GM12878 (cell line): Measurements from ENCODE around the gene MYH7. TPM values are rescaled to one million over a fixed set of nuclear protein-coding genes. Genes with fewer than 3 reads are reported as not detected.

Experiments
- ATAC-seq: fragments of 200-7000 bp; cut with Tn5 transposase; 3 replicates; pipeline ENCODE4 v1.9.1; 2020; ENCODE audit warnings: mild to moderate bottlenecking, moderate library complexity
- BruUV-seq: library from RNA; stranded (reverse); fragments of 400-500 nt; replicated peaks from 2 replicates; lab custom pipeline; 2021; lab: Mats Ljungman, UMichigan
- CTCF ChIA-PET: fragments of 300-600 bp; sonication (Branson Sonifier 250); formaldehyde crosslinking; extraction: SDS; loops from one replicate; lab custom pipeline; 2021; ENCODE audit warnings: inconsistent platforms; lab: Yijun Ruan, JAX
- POLR2A ChIA-PET: fragments of 350-600 bp; formaldehyde crosslinking; extraction: SDS; loops from one replicate; lab custom pipeline; 2021; ENCODE audit warnings: inconsistent platforms; lab: Charles Lee
- RAD21 ChIA-PET: fragments of 300-600 bp; sonication (Branson Sonifier 250); formaldehyde crosslinking; loops from one replicate; lab custom pipeline; 2023; ENCODE audit warnings: antibody characterized with exemption; ENCODE audit not compliant: unreplicated experiment; lab: Charles Lee
- SMC1A ChIA-PET: fragments of 300-600 bp; sonication (Branson Sonifier 250); formaldehyde crosslinking; loops from one replicate; lab custom pipeline; 2023; ENCODE audit not compliant: unreplicated experiment, uncharacterized antibody; lab: Charles Lee
- DNase-seq: peaks from one replicate; pipeline ENCODE4 v3.0.0-alpha.2; 2011; ENCODE audit warnings: low read depth, low spot score
- FAIRE-seq: peaks from 3 replicates; lab custom pipeline; 2011; peaks lifted over from hg19 to GRCh38; lab: Jason Lieb, UNC
- H2AFZ ChIP-seq: 2 replicates; pipeline ENCODE4 v1.6.0; 2011; ENCODE audit warnings: low read depth, low read length, control low read depth; ENCODE audit not compliant: control insufficient read depth
- H3K27ac ChIP-seq: 2 replicates; pipeline ENCODE4 v1.5.1; 2011; ENCODE audit warnings: control low read depth; ENCODE audit not compliant: control insufficient read depth, insufficient read depth
- H3K27me3 ChIP-seq, 2 experiments: replicated peaks in 1 of 2; 2 replicates each; pipeline versions ENCODE4 v1.6.0 to v1.6.1; 2011; ENCODE audit warnings: low read length in 1 of 2; ENCODE audit not compliant: control insufficient read depth in 2 of 2, insufficient read depth in 2 of 2
- H3K36me3 ChIP-seq, 2 experiments: 2 replicates each; pipeline ENCODE4 v1.5.1; 2011; ENCODE audit warnings: low read length in 1 of 2; ENCODE audit not compliant: control insufficient read depth in 2 of 2, insufficient read depth in 2 of 2
- H3K4me1 ChIP-seq: 2 replicates; pipeline ENCODE4 v1.6.1; 2011; ENCODE audit warnings: mild to moderate bottlenecking, low read length, moderate library complexity, mixed read lengths; ENCODE audit not compliant: control insufficient read depth, insufficient read depth
- H3K4me2 ChIP-seq: 2 replicates; pipeline ENCODE4 v1.6.0; 2011; ENCODE audit warnings: control low read depth; ENCODE audit not compliant: control insufficient read depth, insufficient read depth
- H3K4me3 ChIP-seq: fragments of 200-600 bp; sonication (generic); 2 replicates; pipeline ENCODE4 v1.5.1; 2016
- H3K79me2 ChIP-seq: 2 replicates; pipeline ENCODE4 v1.6.0; 2011; ENCODE audit warnings: low read length; ENCODE audit not compliant: control insufficient read depth, insufficient read depth
- H3K9ac ChIP-seq: 2 replicates; pipeline ENCODE4 v1.8.0; 2011; ENCODE audit warnings: low read length, control low read depth, mixed read lengths; ENCODE audit not compliant: control insufficient read depth, insufficient read depth
- H3K9me3 ChIP-seq: replicated peaks from 3 replicates; pipeline ENCODE4 v1.5.1; 2011; ENCODE audit warnings: mild to moderate bottlenecking, low read length; ENCODE audit not compliant: control insufficient read depth, insufficient read depth
- H4K20me1 ChIP-seq: 2 replicates; pipeline ENCODE4 v1.6.0; 2011; ENCODE audit not compliant: control insufficient read depth, insufficient read depth
- ASH2L ChIP-seq: fragments of 300-600, 200-600 bp; sonication (generic); IDR thresholded peaks from 2 replicates; pipeline ENCODE4 v1.6.1; 2017; ENCODE audit warnings: low read depth, mild to moderate bottlenecking, borderline replicate concordance
- CHD4 ChIP-seq: fragments of 200-600 bp; sonication (generic); IDR thresholded peaks from 2 replicates; pipeline ENCODE4 v1.6.1; 2016; ENCODE audit warnings: mild to moderate bottlenecking
- CREB1 ChIP-seq: IDR thresholded peaks from 2 replicates; pipeline ENCODE4 v1.6.1; 2012; ENCODE audit warnings: low read depth, mild to moderate bottlenecking, inconsistent platforms
- CTCF ChIP-seq, 3 experiments: IDR thresholded peaks in 2 of 3; conservative IDR thresholded peaks in 1 of 3; 2 replicates each; pipeline ENCODE4 v1.5.1; 2011; ENCODE audit warnings: low read depth in 3 of 3, low read length in 3 of 3, mild to moderate bottlenecking in 3 of 3, control low read depth in 2 of 3, moderate library complexity in 2 of 3, inconsistent platforms in 1 of 3, mixed read lengths in 1 of 3; ENCODE audit not compliant: control insufficient read depth in 2 of 3, insufficient read depth in 1 of 3; ENCODE audit errors: extremely low read depth in 1 of 3
- ESRRA ChIP-seq: IDR thresholded peaks from 2 replicates; pipeline ENCODE4 v1.6.1; 2012; ENCODE audit warnings: mild to moderate bottlenecking, low read length, improper control_type of control experiment
- FOXK2 ChIP-seq: fragments of 450-650 bp; IDR thresholded peaks from 2 replicates; pipeline ENCODE4 v1.6.1; 2017; ENCODE audit warnings: mild to moderate bottlenecking, moderate library complexity
- HCFC1 ChIP-seq: fragments of 150-350 bp; IDR thresholded peaks from 2 replicates; pipeline ENCODE4 v1.6.1; 2014; ENCODE audit warnings: low read length
- HDAC2 ChIP-seq: fragments of 200-600 bp; sonication (generic); IDR thresholded peaks from 2 replicates; pipeline ENCODE4 v1.6.1; 2017
- HDGF ChIP-seq: fragments of 450-650 bp; IDR thresholded peaks from 2 replicates; pipeline ENCODE4 v1.6.1; 2016; ENCODE audit warnings: antibody characterized with exemption
- IKZF2 ChIP-seq, 2 experiments: fragments of 450-650 bp; IDR thresholded peaks; 2 replicates each; pipeline ENCODE4 v1.6.1; 2017; ENCODE audit warnings: mild to moderate bottlenecking in 2 of 2, moderate library complexity in 2 of 2
- NFXL1 ChIP-seq: fragments of 450-650 bp; IDR thresholded peaks from 2 replicates; pipeline ENCODE4 v1.6.1; 2017; ENCODE audit warnings: antibody characterized with exemption, mild to moderate bottlenecking, borderline replicate concordance
- PAX5 ChIP-seq: IDR thresholded peaks from 2 replicates; pipeline ENCODE4 v1.6.1; 2011; ENCODE audit warnings: low read depth, low read length, borderline replicate concordance
- PAX8 ChIP-seq: fragments of 450-650 bp; IDR thresholded peaks from 2 replicates; pipeline ENCODE4 v1.6.1; 2017; ENCODE audit warnings: mild to moderate bottlenecking, moderate library complexity
- PML ChIP-seq: IDR thresholded peaks from 2 replicates; pipeline ENCODE4 v1.6.1; 2012; ENCODE audit warnings: low read length, inconsistent platforms
- RELA ChIP-seq: fragments of 450-650 bp; IDR thresholded peaks from 2 replicates; pipeline ENCODE4 v1.8.0; 2014; ENCODE audit warnings: borderline replicate concordance; ENCODE audit not compliant: partially characterized antibody
- SMAD5 ChIP-seq: IDR thresholded peaks from 2 replicates; pipeline ENCODE4 v1.6.1; 2016; ENCODE audit warnings: antibody characterized with exemption, low read depth
- SMC3 ChIP-seq: IDR thresholded peaks from 2 replicates; pipeline ENCODE4 v1.6.1; 2011; ENCODE audit warnings: low read length, improper control_type of control experiment, borderline replicate concordance
- TCF7 ChIP-seq: IDR thresholded peaks from 2 replicates; pipeline ENCODE4 v1.6.1; 2014; ENCODE audit warnings: antibody characterized with exemption, borderline replicate concordance
- ZSCAN29 ChIP-seq: fragments of 450-650 bp; IDR thresholded peaks from 2 replicates; pipeline ENCODE4 v1.6.1; 2017; ENCODE audit warnings: mild to moderate bottlenecking, moderate library complexity
- WGBS: methylation state at CpG from one replicate; pipeline ENCODE4 v1.1.6; 2016; ENCODE audit warnings: low lambda C conversion rate; ENCODE audit not compliant: insufficient replicate concordance, insufficient coverage; ENCODE audit errors: missing lambda C conversion rate; 5-methylcytosine and 5-hydroxymethylcytosine counted together
- in situ Hi-C: fragments of 300-500 bp; cut with MboI; formaldehyde crosslinking; loops from 9 replicates; pipeline ENCODE4 v1.14.3; 2018; ENCODE audit warnings: mixed read lengths
- intact Hi-C: fragments of 100-400 bp; cut with micrococcal nuclease; formaldehyde crosslinking; loops from one replicate; pipeline ENCODE4 v1.14.2; 2022; ENCODE audit not compliant: unreplicated experiment
- polyA plus RNA-seq, 11 experiments: library from polyadenylated mRNA; depleted of rRNA in 4 of 11; unstranded in 6 of 11; stranded (reverse) in 5 of 11; fragments of >200 nt; fragmentation: Nextera tagmentation in 4 of 11; fragmentation: Illumina TruSeq in 1 of 11; extraction: Ambion mirVana in 4 of 11; extraction: Trizol in 1 of 11; gene quantifications; 1 replicate in 1 of 11; 2 replicates in 10 of 11; pipeline versions ENCODE4 v1.2.1 to v1.2.3, GENCODE V29; 2011 to 2016; ENCODE audit warnings: inconsistent platforms in 2 of 11, missing spikeins in 2 of 11, low read depth in 1 of 11
- total RNA-seq, 4 experiments: library from RNA; depleted of rRNA in 3 of 4; stranded (reverse); fragments of >200 nt in 3 of 4; fragmentation: Illumina TruSeq in 1 of 4; extraction: Trizol in 1 of 4; gene quantifications; 2 replicates each; pipeline versions ENCODE4 v1.2.1 to v1.2.3, GENCODE V29; 2013 to 2021
- TF ChIP-seq, protein P1 (sequence below): fragments of 450-650 bp; IDR thresholded peaks from 2 replicates; pipeline ENCODE4 v1.6.1; 2017; ENCODE audit warnings: mild to moderate bottlenecking

The MYH7 gene
- total and polyA plus RNA-seq, 10 of the 15 experiments (the other 5 are each of a cell fraction or from before 2014, with no cell fraction given), result 0.04 to 0.10 (median 0.05) TPM; not detected in 4

DNA sequence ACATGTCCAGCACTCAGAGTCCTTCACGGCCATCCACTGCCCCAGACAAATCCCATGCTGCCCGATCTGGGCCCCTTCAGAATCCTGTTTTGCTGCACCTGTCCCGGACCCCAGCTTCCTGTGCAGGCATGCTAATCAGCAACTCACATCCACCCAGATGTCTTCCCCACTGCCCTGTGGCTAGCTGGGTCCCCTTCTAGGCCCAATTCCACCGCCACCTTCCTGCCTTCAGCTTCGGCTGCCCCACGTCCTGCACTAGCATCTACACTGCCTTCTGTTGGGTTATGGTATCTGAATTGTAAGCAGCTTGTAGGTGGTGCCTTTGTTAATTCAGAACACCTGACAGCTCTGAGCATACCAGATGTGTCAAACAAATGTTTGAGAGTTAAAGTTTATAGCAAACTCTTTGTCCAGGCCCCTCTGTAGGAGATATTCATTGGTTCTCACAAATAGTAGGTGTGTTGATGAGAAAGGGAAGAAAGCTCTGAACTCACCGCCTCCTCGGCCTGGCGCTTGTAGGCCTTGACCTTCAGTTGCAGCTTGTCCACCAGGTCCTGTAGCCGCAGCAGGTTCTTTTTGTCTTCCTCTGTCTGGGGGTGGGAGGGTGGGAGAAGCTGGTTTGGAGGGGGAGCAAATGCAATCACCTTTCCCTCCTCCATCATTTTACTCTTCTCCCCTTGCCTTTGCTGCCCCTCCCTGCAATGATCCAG lies 52.6 kb downstream of the MYH7 start (continued):
- TF ChIP-seq HCFC1 (no peak), TCF7 (no peak), HDAC2 (no peak), CTCF (IDR thresholded peaks at IDR 0.05 in 2 of 3, conservative IDR thresholded peaks at IDR 0.05 in 1 of 3; ENCODE audit: control insufficient read depth in 2 of 3, extremely low read depth in 1 of 3, insufficient read depth in 1 of 3, low read depth in 3 of 3, low read length in 3 of 3) (no peak), RELA (no peak), ESRRA (no peak), ASH2L (no peak), PAX5 (no peak), PML (no peak)

- FAIRE-seq (no peak), DNase-seq (no peak), ATAC-seq (no peak)
- H3K9me3 ChIP-seq, result no peaks in the 10 kb centered on the region
- H3K27me3 ChIP-seq, result no peaks in the 10 kb centered on the region; a peak in 1 of 4 replicates
- ChIA-PET SMC1A (interaction anchor here (1.2 kb wide), 1 partner anchor 262 kb away, joined by 3 read pairs; no protein-coding TSS in a partner anchor), POLR2A (no interaction called here), CTCF (interaction anchor here (0.9 to 1.8 kb wide), 5 partner anchors 8 to 261 kb away, joined by 3 to 6 read pairs (median 4); no protein-coding TSS in a partner anchor), RAD21 (interaction anchor here (1.2 kb wide), 1 partner anchor 262 kb away, joined by 3 read pairs; no protein-coding TSS in a partner anchor)
- H3K79me2 ChIP-seq, result no peaks in the 10 kb centered on the region
- H3K9ac ChIP-seq, result no peak overlapping the region
- 11% methylated on average over 6 of the region's 6 CpGs for WGBS
- BruUV-seq, result no TSS peak
- H2AFZ ChIP-seq, result no peak overlapping the region
- no peak overlapping the region for H3K27ac ChIP-seq
- H3K4me3 ChIP-seq, result no peak overlapping the region
- in situ Hi-C loops (loop anchor here (5.0 kb wide), 1 partner anchor 120 kb away; no protein-coding TSS in a partner anchor), intact Hi-C loops (no loop called here)
- no peak overlapping the region for H3K4me2 ChIP-seq
- H4K20me1 ChIP-seq, result no peaks in the 10 kb centered on the region
- H3K36me3 ChIP-seq, result no peaks in the 10 kb centered on the region
- no peaks in the 10 kb centered on the region for H3K4me1 ChIP-seq
- TF ChIP-seq CREB1 (no peak), SMAD5 (no peak), PML (no peak), HDGF (no peak), ZSCAN29 (no peak), FOXK2 (no peak), CHD4 (no peak), PAX8 (no peak), NFXL1 (no peak), SMC3 (no peak), IKZF2 (IDR thresholded peaks at IDR 0.05) (no peak)
- TF ChIP-seq, protein P1, sequence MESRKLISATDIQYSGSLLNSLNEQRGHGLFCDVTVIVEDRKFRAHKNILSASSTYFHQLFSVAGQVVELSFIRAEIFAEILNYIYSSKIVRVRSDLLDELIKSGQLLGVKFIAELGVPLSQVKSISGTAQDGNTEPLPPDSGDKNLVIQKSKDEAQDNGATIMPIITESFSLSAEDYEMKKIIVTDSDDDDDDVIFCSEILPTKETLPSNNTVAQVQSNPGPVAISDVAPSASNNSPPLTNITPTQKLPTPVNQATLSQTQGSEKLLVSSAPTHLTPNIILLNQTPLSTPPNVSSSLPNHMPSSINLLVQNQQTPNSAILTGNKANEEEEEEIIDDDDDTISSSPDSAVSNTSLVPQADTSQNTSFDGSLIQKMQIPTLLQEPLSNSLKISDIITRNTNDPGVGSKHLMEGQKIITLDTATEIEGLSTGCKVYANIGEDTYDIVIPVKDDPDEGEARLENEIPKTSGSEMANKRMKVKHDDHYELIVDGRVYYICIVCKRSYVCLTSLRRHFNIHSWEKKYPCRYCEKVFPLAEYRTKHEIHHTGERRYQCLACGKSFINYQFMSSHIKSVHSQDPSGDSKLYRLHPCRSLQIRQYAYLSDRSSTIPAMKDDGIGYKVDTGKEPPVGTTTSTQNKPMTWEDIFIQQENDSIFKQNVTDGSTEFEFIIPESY, result no peak
These were observed 53.2 kb downstream of the MYH7 start for GRCh38 chr14:23382276-23382675.
